ENCODE results near the gene MAP3K9. TPM values are rescaled to one million over a fixed set of nuclear protein-coding genes. Genes with fewer than 3 reads are reported as not detected.

MAP3K9 gene
- total RNA-seq, 1 donor from 2014 or later, result 31.8 TPM

DNA sequence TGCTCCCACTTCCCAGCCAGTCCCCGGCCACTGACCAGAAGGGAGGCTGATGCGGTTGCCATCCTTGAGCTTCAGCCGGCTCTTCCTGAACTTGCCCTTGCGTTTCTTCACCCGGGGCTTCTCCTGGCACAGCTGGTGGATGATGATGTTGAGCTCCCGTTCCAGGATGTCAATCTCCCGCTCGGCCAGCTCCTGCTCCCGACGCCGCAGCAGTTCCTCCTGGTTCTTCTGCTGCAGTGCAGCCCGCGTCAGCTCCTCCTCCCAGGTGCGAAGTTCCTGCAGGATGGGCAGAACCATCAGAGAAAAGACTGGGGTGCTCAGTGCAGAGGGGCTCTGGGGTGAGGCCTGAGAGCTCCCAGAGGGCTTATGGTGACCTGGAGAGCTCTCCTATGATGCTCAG is 67.0 kb downstream of the MAP3K9 start:
- Mint-ChIP-seq H3K27me3 (no peaks in the 10 kb centered on the region), H3K4me1 (ENCODE audit: low read depth) (no peaks in the 10 kb centered on the region), H3K9me3 (ENCODE audit: low read depth) (no peaks in the 10 kb centered on the region), H3K27ac (no peak overlapping the region), H3K36me3 (ENCODE audit: insufficient read depth) (peaks cover 23% of the 10 kb centered on the region), H3K4me3 (ENCODE audit: low read depth) (no peak overlapping the region)
- TF ChIP-seq, protein P1, sequence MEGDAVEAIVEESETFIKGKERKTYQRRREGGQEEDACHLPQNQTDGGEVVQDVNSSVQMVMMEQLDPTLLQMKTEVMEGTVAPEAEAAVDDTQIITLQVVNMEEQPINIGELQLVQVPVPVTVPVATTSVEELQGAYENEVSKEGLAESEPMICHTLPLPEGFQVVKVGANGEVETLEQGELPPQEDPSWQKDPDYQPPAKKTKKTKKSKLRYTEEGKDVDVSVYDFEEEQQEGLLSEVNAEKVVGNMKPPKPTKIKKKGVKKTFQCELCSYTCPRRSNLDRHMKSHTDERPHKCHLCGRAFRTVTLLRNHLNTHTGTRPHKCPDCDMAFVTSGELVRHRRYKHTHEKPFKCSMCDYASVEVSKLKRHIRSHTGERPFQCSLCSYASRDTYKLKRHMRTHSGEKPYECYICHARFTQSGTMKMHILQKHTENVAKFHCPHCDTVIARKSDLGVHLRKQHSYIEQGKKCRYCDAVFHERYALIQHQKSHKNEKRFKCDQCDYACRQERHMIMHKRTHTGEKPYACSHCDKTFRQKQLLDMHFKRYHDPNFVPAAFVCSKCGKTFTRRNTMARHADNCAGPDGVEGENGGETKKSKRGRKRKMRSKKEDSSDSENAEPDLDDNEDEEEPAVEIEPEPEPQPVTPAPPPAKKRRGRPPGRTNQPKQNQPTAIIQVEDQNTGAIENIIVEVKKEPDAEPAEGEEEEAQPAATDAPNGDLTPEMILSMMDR (IDR thresholded peaks at IDR 0.05; ENCODE audit: unreplicated experiment), result no peak
- DNase-seq (ENCODE audit: low spot score, unreplicated experiment), result no peak

DNA sequence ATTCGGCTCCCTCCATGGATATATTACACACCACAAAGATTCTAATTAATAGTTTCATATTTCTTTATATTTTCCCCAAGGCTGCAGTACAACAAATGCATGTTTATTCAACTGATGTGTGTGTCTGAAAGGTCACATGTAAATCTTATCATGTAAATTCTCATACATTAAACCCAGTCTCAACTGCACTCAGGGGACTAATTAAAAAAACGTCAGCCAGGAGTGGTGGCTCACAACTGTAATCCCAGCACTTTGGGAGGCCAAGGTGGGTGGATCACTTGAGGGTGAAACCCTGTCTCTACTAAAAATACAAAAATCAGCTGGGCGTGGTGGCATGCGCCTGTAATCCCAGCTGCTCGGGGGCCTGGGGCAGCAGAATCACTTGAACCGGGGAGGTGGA is 67.8 kb downstream of the MAP3K9 start:
- TF ChIP-seq, protein P1 (IDR thresholded peaks at IDR 0.05; ENCODE audit: unreplicated experiment), result no peak
- Mint-ChIP-seq H3K4me1 (ENCODE audit: low read depth) (no peaks in the 10 kb centered on the region), H3K36me3 (ENCODE audit: insufficient read depth) (peaks cover 27% of the 10 kb centered on the region), H3K27ac (no peak overlapping the region), H3K27me3 (no peaks in the 10 kb centered on the region), H3K4me3 (ENCODE audit: low read depth) (no peak overlapping the region), H3K9me3 (ENCODE audit: low read depth) (no peaks in the 10 kb centered on the region)
- no peak for DNase-seq (ENCODE audit: low spot score, unreplicated experiment)

DNA sequence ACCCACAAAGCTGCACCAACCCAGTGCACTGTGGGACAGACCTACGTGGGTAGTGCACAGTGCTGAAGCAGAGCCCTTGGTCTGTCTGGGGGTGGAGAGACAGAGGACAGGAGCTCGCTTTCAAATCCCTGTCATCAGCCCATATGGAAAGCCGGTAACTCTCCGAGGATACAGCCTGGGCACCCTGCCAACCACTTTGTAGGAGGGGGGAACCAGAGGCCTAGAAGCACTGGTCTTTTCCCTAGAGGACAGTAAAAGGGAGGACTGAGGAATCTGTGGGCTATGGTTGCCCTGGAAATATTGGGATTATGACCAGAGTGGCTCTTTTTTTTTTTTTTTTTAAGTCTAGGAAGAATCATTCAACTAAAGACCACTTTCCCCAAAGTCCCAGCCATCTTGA is 74.3 kb downstream of the MAP3K9 start:
- Mint-ChIP-seq H3K27ac (no peak overlapping the region), H3K4me3 (ENCODE audit: low read depth) (no peak overlapping the region), H3K27me3 (no peaks in the 10 kb centered on the region), H3K36me3 (ENCODE audit: insufficient read depth) (peaks cover 45% of the 10 kb centered on the region), H3K9me3 (ENCODE audit: low read depth) (peaks cover 4% of the 10 kb centered on the region), H3K4me1 (ENCODE audit: low read depth) (no peaks in the 10 kb centered on the region)
- no peak for DNase-seq (ENCODE audit: low spot score, unreplicated experiment)
- TF ChIP-seq, protein P1 (IDR thresholded peaks at IDR 0.05; ENCODE audit: unreplicated experiment), result no peak

DNA sequence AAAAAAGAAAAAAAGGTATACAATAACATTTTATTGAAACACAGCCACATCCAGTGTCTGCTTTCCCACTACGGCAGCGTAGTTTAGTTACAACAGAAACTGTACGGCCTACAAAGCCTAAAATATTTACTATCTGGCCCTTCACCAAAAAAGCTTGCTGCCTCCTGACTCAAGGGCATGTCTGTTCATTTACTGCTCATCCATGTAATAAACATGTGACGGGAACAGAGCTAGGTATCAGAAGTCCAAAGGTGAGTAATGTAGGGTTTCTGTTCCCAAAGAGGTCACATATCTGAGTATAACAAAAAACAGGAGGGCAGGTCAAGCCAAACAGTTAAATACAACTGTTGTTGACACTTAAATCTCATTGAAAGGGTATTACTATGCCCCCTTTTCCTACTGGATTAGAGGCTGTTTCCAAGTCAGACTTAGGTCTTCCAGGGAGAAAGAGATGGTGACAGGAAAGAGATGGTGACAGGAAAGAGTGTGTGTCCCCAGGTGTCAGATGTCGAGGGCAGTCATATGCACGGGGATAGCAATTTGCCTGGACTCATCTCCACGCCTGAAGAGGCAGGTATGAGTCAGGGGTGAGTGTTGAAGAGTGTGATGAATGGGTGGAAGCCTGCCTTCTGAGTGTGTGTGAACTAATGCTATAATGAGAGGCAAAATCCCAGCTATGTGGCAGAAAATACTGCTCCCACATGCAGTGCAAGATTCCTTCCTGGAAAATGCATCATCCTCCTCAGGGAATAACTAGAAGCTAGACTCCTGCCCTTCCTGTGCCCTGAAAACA is 77.7 kb downstream of the MAP3K9 start:
- H3K36me3 Mint-ChIP-seq (ENCODE audit: insufficient read depth), result peaks cover 39% of the 10 kb centered on the region
- H3K27ac Mint-ChIP-seq, result no peak overlapping the region
- no peaks in the 10 kb centered on the region for H3K4me1 Mint-ChIP-seq (ENCODE audit: low read depth)
- H3K4me3 Mint-ChIP-seq (ENCODE audit: low read depth), result no peak overlapping the region
- H3K27me3 Mint-ChIP-seq, result no peaks in the 10 kb centered on the region
- DNase-seq (ENCODE audit: low spot score, unreplicated experiment), result no peak
- peaks cover 4% of the 10 kb centered on the region for H3K9me3 Mint-ChIP-seq (ENCODE audit: low read depth)
- TF ChIP-seq, protein P1 (IDR thresholded peaks at IDR 0.05; ENCODE audit: unreplicated experiment), result no peak

DNA sequence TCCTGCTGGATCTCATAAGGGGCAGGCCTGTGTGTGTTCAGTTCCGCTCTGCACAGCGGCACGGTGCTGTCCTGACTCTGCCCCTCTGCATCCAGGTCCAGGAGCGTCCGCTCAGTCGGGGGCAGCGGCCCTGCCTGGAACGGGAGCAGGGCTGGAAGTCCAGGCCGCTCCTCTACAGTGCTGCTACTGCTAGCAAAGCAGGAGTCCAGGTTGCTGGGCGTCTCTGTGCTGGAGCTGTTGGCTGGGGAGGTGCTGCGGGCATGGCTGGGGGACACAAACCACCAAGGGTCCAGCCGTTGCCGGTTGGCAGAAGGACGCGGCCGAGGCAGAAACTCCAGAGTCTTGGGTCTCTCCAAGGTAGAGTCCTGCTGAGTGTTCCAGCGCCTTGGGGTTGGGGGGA is 78.9 kb downstream of the MAP3K9 start:
- no peaks in the 10 kb centered on the region for H3K4me1 Mint-ChIP-seq (ENCODE audit: low read depth)
- DNase-seq (ENCODE audit: low spot score, unreplicated experiment), result no peak
- H3K36me3 Mint-ChIP-seq (ENCODE audit: insufficient read depth), result peaks cover 39% of the 10 kb centered on the region
- peaks cover 4% of the 10 kb centered on the region for H3K9me3 Mint-ChIP-seq (ENCODE audit: low read depth)
- no peak overlapping the region for H3K4me3 Mint-ChIP-seq (ENCODE audit: low read depth)
- no peaks in the 10 kb centered on the region for H3K27me3 Mint-ChIP-seq
- H3K27ac Mint-ChIP-seq, result no peak overlapping the region
- TF ChIP-seq, protein P1 (IDR thresholded peaks at IDR 0.05; ENCODE audit: unreplicated experiment), result no peak

Data from progenitor cell of endocrine pancreas (in vitro differentiated cells).